ENCODE data around the gene CIB2.

Gene CIB2

GRCh38 chr15:78131295-78132061, at the start of gene CIB2:
Gene CIB2, minus strand, starts transcription at chr15:78131445. Its CDS starts 230 bp downstream, at chr15:78131215.
- no peaks in the 10 kb centered on the region for H3K27me3 Mint-ChIP-seq
- H3K4me3 Mint-ChIP-seq = peak within 1 kb of the TSS; percentile 84
- ATAC-seq = peak; percentile 88
- H3K27ac Mint-ChIP-seq = peak within 1 kb of the TSS; percentile 84
- no peaks in the 10 kb centered on the region for H3K36me3 Mint-ChIP-seq
- H3K4me1 Mint-ChIP-seq = peaks cover 12% of the 10 kb centered on the region
- H3K9me3 Mint-ChIP-seq = no peaks in the 10 kb centered on the region

GRCh38 chr15:78179906-78180305, 48.7 kb upstream of the CIB2 start:
- Mint-ChIP-seq H3K4me3 (no peak overlapping the region), H3K36me3 (no peaks in the 10 kb centered on the region), H3K4me1 (peaks cover 13% of the 10 kb centered on the region), H3K27me3 (peaks cover 6% of the 10 kb centered on the region), H3K27ac (no peak overlapping the region), H3K9me3 (no peaks in the 10 kb centered on the region)
- ATAC-seq = no peak

- Mint-ChIP-seq H3K4me3 (no peak overlapping the region), H3K9me3 (no peaks in the 10 kb centered on the region), H3K27ac (no peak overlapping the region), H3K36me3 (no peaks in the 10 kb centered on the region), H3K4me1 (peaks cover 19% of the 10 kb centered on the region), H3K27me3 (peaks cover under 1% of the 10 kb centered on the region)
- ATAC-seq = no peak
Observed at GRCh38 chr15:78179286-78179840, 48.1 kb upstream of the CIB2 start.

GRCh38 chr15:78178064-78178463, 46.8 kb upstream of the CIB2 start:
- Mint-ChIP-seq H3K36me3 (peaks cover 5% of the 10 kb centered on the region), H3K27ac (no peak overlapping the region), H3K9me3 (no peaks in the 10 kb centered on the region), H3K4me3 (no peak overlapping the region), H3K27me3 (no peaks in the 10 kb centered on the region), H3K4me1 (peaks cover 31% of the 10 kb centered on the region)
- no peak for ATAC-seq

- Mint-ChIP-seq H3K36me3 (peaks cover 10% of the 10 kb centered on the region), H3K9me3 (no peaks in the 10 kb centered on the region), H3K4me3 (no peak overlapping the region), H3K27me3 (no peaks in the 10 kb centered on the region), H3K4me1 (peaks cover 31% of the 10 kb centered on the region), H3K27ac (no peak overlapping the region)
- ATAC-seq = no peak
Observed at GRCh38 chr15:78177447-78177873, 46.2 kb upstream of the CIB2 start.

- Mint-ChIP-seq H3K9me3 (no peaks in the 10 kb centered on the region), H3K27me3 (no peaks in the 10 kb centered on the region), H3K27ac (peak overlapping the region; percentile 62), H3K4me1 (peaks cover 48% of the 10 kb centered on the region), H3K36me3 (peaks cover 12% of the 10 kb centered on the region), H3K4me3 (no peak overlapping the region)
- no peak for ATAC-seq
Observed at GRCh38 chr15:78175330-78175729, 44.1 kb upstream of the CIB2 start.

GRCh38 chr15:78174401-78174800, 43.2 kb upstream of the CIB2 start:
- no peaks in the 10 kb centered on the region for H3K9me3 Mint-ChIP-seq
- H3K4me3 Mint-ChIP-seq = no peak overlapping the region
- peaks cover 19% of the 10 kb centered on the region for H3K36me3 Mint-ChIP-seq
- peak overlapping the region; percentile 62 for H3K27ac Mint-ChIP-seq
- H3K27me3 Mint-ChIP-seq = no peaks in the 10 kb centered on the region
- H3K4me1 Mint-ChIP-seq = peaks cover 54% of the 10 kb centered on the region
- ATAC-seq = peak; percentile 56

- Mint-ChIP-seq H3K27ac (peak overlapping the region; percentile 62), H3K36me3 (peaks cover 19% of the 10 kb centered on the region), H3K4me1 (peaks cover 68% of the 10 kb centered on the region), H3K27me3 (no peaks in the 10 kb centered on the region), H3K4me3 (no peak overlapping the region), H3K9me3 (no peaks in the 10 kb centered on the region)
- no peak for ATAC-seq
Observed at GRCh38 chr15:78171864-78172472, 40.7 kb upstream of the CIB2 start.

- no peaks in the 10 kb centered on the region for H3K9me3 Mint-ChIP-seq
- peaks cover 68% of the 10 kb centered on the region for H3K4me1 Mint-ChIP-seq
- no peaks in the 10 kb centered on the region for H3K27me3 Mint-ChIP-seq
- peaks cover 25% of the 10 kb centered on the region for H3K36me3 Mint-ChIP-seq
- H3K27ac Mint-ChIP-seq = peak overlapping the region; percentile 62
- peak overlapping the region; percentile 64 for H3K4me3 Mint-ChIP-seq
- ATAC-seq = peak; percentile 87
Observed at GRCh38 chr15:78170848-78171773, 39.9 kb upstream of the CIB2 start.

GRCh38 chr15:78168608-78169007, 37.4 kb upstream of the CIB2 start:
- peak overlapping the region; percentile 45 for H3K27ac Mint-ChIP-seq
- ATAC-seq = peak; percentile 38
- peaks cover 47% of the 10 kb centered on the region for H3K4me1 Mint-ChIP-seq
- H3K27me3 Mint-ChIP-seq = no peaks in the 10 kb centered on the region
- peaks cover 44% of the 10 kb centered on the region for H3K36me3 Mint-ChIP-seq
- no peak overlapping the region for H3K4me3 Mint-ChIP-seq
- H3K9me3 Mint-ChIP-seq = no peaks in the 10 kb centered on the region

- no peaks in the 10 kb centered on the region for H3K9me3 Mint-ChIP-seq
- peak overlapping the region; percentile 45 for H3K27ac Mint-ChIP-seq
- no peak overlapping the region for H3K4me3 Mint-ChIP-seq
- H3K4me1 Mint-ChIP-seq = peaks cover 43% of the 10 kb centered on the region
- no peaks in the 10 kb centered on the region for H3K27me3 Mint-ChIP-seq
- H3K36me3 Mint-ChIP-seq = peaks cover 48% of the 10 kb centered on the region
- peak; percentile 90 for ATAC-seq
Observed at GRCh38 chr15:78167227-78167888, 36.1 kb upstream of the CIB2 start.

GRCh38 chr15:78164010-78164409, 32.8 kb upstream of the CIB2 start:
- H3K27me3 Mint-ChIP-seq = no peaks in the 10 kb centered on the region
- peaks cover 17% of the 10 kb centered on the region for H3K4me1 Mint-ChIP-seq
- no peak for ATAC-seq
- H3K9me3 Mint-ChIP-seq = no peaks in the 10 kb centered on the region
- H3K27ac Mint-ChIP-seq = no peak overlapping the region
- H3K36me3 Mint-ChIP-seq = peaks cover 51% of the 10 kb centered on the region
- no peak overlapping the region for H3K4me3 Mint-ChIP-seq

- peaks cover 57% of the 10 kb centered on the region for H3K36me3 Mint-ChIP-seq
- no peaks in the 10 kb centered on the region for H3K9me3 Mint-ChIP-seq
- peak overlapping the region; percentile 27 for H3K27ac Mint-ChIP-seq
- no peak overlapping the region for H3K4me3 Mint-ChIP-seq
- no peaks in the 10 kb centered on the region for H3K27me3 Mint-ChIP-seq
- H3K4me1 Mint-ChIP-seq = no peaks in the 10 kb centered on the region
- no peak for ATAC-seq
Observed at GRCh38 chr15:78162038-78162437, 30.8 kb upstream of the CIB2 start.

GRCh38 chr15:78159395-78159794, 28.1 kb upstream of the CIB2 start:
- no peaks in the 10 kb centered on the region for H3K9me3 Mint-ChIP-seq
- no peaks in the 10 kb centered on the region for H3K27me3 Mint-ChIP-seq
- H3K4me1 Mint-ChIP-seq = no peaks in the 10 kb centered on the region
- H3K27ac Mint-ChIP-seq = no peak overlapping the region
- no peak for ATAC-seq
- peaks cover 40% of the 10 kb centered on the region for H3K36me3 Mint-ChIP-seq
- no peak overlapping the region for H3K4me3 Mint-ChIP-seq

Measured in stimulated activated memory B cell treated with anti-CD40 and anti-IgM and Interleukin-4, amounts not matched to agents 10 μg/mL and 1 μg/mL and 100 μg/mL, for 72 hours (primary cell).